PC-3 (cell line): ENCODE measurements around the gene TMEM119.

ENCODE experiments used
- EZH2 ChIP-seq: fragments of 300-600 bp; sonication (generic); IDR thresholded peaks from one replicate; pipeline ENCODE4 v1.6.1; 2017; ENCODE audit warnings: antibody characterized with exemption, mild to moderate bottlenecking, low read length; ENCODE audit not compliant: unreplicated experiment
- TF ChIP-seq, protein P1 (sequence below): fragments of 300-600 bp; sonication (generic); conservative IDR thresholded peaks from 2 replicates; pipeline ENCODE4 v1.5.1; 2017; ENCODE audit warnings: antibody characterized with exemption, low read depth, mild to moderate bottlenecking, low read length

DNA sequence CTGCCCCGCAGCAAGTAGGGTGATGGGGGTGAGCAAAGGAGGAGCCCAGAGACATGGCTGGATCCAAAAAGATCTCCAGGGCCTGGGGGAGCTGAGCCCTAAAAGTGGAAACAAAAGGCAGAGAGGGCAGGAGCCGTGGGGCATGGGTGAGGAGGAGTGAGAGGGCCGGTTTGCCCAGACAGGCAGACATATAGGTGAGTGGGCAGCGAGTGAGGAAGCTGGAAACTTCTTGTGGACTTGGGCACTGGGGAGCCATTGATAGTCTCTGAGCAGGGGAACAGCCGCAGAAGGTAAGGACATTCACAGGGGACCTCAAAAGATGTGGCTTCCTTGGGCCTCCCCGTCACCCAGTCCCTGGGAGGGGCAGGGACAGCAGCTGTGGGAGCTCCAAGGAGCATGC lies 16.8 kb upstream of the TMEM119 start:
- TF ChIP-seq, protein P1, sequence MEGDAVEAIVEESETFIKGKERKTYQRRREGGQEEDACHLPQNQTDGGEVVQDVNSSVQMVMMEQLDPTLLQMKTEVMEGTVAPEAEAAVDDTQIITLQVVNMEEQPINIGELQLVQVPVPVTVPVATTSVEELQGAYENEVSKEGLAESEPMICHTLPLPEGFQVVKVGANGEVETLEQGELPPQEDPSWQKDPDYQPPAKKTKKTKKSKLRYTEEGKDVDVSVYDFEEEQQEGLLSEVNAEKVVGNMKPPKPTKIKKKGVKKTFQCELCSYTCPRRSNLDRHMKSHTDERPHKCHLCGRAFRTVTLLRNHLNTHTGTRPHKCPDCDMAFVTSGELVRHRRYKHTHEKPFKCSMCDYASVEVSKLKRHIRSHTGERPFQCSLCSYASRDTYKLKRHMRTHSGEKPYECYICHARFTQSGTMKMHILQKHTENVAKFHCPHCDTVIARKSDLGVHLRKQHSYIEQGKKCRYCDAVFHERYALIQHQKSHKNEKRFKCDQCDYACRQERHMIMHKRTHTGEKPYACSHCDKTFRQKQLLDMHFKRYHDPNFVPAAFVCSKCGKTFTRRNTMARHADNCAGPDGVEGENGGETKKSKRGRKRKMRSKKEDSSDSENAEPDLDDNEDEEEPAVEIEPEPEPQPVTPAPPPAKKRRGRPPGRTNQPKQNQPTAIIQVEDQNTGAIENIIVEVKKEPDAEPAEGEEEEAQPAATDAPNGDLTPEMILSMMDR = no peak
- TF ChIP-seq EZH2 = no peak
